Measurements from ENCODE around the gene CEACAM21.
A peak's percentile ranks its signal among the peaks of the same experiment; 100 is the strongest.

The CEACAM21 gene

DNA sequence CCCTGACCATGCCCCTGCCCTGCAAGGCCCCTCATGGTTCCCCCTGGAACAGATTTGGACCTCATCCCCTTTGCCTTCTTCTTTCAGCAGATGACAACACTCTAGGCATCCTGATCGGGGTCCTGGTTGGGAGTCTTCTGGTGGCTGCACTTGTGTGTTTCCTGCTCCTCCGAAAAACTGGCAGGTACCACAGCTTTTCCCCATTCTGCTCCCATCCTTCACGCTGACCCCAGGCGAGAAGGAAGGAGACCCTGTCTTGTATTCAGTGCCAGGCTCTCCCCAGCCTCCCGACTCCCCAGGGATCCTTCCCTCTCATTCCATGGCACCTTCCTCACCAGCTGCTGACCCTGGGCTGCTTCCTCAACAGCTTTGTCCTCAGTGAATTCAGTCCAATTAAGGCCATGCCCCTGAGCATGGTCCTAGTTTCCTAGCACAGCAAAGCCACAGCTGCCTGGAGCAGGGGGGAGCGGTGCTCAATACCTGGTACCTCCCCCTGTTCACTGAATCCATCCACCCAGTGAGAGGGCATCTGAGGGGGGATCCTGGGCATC, 8.4 kb downstream of the CEACAM21 start:
- no peak for DNase-seq (ENCODE audit: low read depth in 1 of 2, low spot score in 1 of 2)

DNA sequence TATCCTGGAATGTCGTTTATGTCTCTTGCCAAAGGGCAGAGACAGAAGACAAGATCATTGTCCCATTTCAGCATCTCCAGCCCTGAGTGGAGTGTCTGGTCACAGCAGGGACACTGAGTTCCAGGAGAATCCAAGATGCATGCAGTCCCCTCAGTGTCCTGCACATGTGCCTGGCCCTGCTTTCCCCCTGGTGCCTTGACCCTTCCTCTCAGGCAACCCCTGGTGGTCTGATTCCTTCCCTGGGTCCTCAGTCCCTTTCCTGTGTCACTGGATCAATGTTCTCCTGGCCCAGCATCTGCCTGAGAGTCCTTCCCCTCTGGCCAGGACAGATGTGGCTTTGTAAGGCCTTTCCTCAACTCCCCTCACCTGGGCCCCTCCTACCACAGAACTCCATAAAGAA, 9.0 kb downstream of the CEACAM21 start:
- no peak for DNase-seq (ENCODE audit: low read depth in 1 of 2, low spot score in 1 of 2)

DNA sequence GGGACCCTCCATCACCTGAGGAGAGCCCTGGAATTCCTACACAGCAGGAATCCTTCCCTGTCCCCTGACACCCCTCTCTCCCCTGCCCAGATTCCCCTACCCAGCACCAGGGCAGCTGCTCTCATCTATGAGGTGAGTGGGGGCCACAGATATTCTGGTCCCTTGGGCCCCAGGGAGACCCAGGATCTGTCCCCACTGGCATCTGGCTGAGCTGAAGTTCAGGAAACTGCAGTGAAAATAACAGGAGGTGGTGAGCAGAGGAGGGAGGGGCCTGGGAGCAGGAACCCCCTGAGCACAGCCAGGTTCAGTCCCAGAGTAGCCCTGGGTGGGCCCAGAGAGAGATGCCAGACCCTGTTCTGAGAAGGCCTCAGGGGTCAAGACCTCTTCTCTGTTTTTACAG, 10.1 kb downstream of the CEACAM21 start:
- no peak for DNase-seq (ENCODE audit: low read depth in 1 of 2, low spot score in 1 of 2)

DNA sequence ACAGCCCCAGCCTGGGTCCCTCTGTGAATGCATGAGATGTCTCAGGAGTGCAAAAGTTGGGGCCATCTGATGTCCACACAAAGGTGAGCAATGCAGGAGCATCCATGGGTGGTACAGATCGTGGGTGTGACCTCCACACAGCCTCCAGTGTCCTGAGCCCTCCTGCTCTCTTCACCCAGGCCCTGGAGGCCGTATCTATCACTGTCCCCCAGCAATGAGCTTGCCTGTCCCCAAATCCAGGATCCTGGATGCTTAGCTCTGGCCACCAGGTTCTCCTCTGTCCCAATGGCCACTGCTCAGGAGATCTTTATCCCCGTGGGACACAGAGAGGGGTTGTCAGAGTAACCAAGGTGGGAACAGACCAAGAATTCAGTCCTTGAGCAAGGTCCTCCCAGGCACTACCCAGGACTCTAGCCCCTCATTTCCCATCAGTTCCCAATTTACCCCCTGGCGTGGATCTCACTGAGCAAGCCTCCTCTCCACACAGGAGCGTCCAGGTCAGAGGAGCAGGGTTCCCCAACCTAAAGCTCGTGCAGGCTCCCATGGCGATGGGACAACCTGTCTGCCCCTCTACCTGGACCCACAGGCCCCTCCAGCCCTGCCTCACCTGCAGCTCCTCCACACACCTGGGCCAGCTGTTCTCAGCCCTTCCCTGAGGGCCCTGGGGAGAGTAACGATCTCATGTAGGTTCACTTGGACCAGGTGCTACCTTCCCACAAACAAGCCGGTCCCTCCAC, 11.3 kb downstream of the CEACAM21 start:
- DNase-seq (ENCODE audit: low read depth in 1 of 2, low spot score in 1 of 2): no peak

DNA sequence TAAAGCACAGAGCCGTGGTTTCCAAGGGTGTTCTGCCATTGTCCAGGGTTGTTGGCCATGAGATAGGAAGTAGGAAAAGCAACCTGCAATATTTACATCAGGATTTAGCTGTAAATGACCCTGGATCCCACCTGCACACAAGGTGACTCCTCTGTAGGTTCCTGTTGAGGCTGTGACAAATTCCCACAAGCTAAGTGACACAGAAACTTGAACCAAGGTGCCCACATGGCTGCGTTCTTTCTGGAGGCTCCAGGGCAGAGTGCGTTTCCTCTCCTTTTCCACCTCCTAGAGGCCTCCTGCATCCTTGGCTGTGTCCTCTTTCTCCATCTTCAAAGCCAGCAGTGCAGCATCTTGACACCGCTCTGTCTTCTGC, 11.9 kb downstream of the CEACAM21 start:
- DNase-seq (ENCODE audit: low read depth in 1 of 2, low spot score in 1 of 2): no peak

DNA sequence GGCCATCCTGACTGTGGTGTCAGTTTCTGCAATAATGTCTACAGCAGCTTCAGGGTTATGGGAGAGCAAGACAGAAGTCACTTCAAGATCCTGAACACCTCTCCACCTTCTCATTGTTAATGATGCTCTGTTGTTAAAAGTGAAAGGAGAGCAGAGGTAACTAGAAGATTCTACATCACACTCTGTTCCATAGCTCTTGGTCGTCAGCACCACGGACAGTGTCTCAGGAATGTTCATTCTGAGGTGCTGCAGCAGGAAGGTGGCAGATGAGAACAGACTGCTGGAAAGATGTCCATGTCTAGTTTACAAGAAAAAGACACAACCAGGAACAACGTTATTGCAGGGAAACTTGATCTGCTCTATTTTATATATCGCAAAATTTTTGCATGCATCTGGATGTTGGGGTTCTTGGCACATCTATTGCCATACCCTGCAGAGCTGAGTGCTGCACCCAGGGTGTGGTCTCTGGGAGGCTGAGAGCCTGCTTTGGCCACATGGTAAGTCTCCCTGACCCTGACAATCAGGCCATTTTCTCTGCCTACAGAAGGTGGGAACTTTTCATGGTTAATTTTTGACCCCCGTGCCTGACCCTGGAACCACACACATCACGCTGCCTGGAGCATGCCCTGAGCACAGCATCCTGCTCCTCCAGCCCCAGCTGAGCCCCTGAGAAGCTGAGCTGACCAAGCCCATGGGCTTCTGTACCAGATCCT, 12.7 kb downstream of the CEACAM21 start:
- no peak for DNase-seq (ENCODE audit: low read depth in 1 of 2, low spot score in 1 of 2)

DNA sequence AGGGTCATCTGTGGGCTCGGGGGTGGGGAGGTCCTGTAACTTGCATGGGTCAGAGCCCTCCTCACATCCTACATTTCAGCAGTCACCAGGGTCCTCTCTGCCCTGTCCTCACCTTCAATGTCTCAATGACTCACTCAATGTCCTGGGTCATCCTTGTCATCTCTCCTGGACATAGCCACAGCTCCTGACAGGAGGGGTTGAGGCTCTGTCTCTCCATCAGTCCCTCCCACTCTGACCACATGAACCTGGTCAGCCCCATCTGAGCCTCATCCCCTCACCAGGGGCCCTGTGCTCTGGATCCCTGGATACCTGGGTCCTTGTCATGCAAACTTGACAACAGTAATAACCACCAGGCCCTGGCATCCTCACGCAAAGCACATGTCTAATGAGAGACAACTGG, 13.4 kb downstream of the CEACAM21 start:
- DNase-seq (ENCODE audit: low read depth in 1 of 2, low spot score in 1 of 2): no peak

DNA sequence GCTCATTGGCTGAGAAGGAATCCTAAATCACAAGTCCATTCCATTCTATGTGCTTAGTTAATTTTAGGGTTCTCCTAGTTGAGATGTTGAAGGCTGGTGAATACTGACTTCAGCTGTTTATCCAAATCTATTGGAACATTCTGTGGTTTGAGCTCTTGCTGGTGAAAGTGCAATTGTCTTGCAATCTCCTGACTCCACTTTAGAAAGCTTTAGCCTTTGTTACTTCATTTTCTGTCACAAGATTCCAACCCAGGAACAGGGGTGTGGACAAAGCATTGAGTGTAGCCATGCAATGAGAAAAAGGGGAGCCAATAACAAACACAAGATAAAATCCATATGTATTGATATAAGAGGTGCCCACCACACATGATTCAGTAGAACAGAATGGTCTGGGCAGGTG, 15.0 kb downstream of the CEACAM21 start:
- DNase-seq (ENCODE audit: low read depth in 1 of 2, low spot score in 1 of 2): no peak

DNA sequence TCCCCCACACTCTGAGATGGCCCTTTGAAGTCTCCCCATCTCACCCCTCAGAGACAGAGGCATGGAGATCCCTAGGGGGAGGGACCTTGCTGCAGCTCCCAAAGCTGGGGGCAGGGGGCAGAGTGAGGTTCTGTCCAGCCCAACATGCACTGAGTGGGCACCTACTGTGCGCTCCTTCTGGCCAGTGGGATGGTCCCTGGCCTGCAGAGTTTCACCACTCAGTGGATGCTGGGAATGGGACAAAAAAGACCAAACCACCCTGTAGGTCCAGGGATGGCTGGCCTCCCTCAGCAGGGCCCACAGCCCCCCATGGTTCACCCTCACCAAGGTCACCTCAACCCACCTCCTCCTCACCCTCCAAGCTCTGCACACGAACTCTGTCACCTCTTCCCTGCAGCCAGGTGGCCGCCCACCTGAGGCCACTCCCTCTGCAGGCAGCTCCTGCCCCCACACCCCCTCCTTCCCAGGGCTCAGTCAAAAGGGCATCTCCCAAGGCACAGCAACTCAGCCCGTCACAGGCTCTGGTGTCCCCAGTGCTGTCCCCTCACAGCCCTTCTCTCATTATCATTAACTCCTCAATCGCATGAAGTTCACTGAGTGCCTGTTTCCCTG, 16.1 kb downstream of the CEACAM21 start:
- no peak for DNase-seq (ENCODE audit: low read depth in 1 of 2, low spot score in 1 of 2)

DNA sequence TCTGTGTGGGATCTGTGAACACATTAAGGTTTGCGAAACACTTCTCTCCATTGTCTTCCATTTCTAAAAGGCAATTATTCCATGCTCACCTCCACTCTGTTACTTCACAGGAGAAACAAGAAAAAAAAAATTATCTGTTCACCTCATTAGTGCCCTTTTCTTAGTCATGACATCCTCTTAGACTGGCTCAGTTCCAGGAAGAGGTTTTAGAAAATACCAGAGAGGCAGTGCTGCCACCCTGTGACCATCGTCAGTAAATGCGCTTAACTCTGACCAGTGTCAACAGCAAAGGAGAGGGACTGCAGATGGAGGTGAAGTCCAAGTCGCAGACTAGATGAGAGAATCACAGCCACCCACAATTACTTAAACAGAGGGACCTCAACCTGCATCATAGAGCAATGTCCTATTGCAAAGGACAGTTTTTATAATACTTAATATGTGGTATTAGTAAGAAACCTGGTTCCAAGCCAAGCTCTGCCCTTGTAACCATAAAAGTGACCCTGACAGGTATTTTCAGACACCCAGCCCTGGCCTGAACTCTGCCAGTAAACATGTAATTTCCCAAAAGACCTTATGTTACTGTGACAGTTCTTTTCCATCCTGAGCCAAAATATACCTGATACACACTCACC, 19.4 kb downstream of the CEACAM21 start:
- DNase-seq (ENCODE audit: low read depth in 1 of 2, low spot score in 1 of 2): peak; percentile 32 to 35

DNA sequence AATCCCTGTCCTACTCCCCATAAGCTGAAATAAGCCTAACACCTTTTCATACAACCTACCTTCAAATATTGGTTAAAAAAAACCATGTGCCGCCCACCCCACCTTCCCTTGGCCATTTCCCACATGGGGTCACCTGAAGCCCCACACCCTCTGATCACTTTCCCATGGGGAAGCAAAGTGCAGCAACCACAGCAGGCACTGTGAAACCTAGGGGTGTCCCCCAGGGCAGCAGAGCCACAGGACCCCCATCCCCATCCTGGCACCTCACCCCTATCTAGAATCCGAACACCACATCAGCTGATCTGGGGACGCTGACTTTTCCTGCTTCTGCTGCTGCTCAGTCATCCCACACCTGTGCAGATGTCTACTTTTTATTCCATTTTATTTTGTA, 19.9 kb downstream of the CEACAM21 start:
- DNase-seq (ENCODE audit: low read depth in 1 of 2, low spot score in 1 of 2): no peak

DNA sequence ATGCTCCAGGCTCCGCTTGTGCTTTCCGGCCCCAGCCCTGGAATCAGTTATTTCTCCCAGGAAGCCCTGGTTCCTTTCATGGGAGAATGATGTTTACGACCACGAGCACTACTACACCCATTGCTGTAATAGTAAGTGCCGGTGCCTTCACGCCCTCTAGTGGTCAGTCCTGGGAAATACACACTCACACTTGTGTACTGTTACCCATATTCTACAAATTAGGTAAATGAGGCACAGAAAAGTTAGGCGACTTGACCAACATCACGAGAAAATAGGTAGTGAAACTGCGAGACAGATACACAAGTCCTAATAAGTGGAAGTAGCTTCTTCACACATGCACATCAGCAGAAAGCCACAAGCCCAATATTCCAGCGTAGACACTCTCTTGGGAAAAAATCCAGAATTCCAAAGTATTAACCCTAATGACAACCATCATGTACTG, 21.7 kb downstream of the CEACAM21 start:
- DNase-seq (ENCODE audit: low read depth in 1 of 2, low spot score in 1 of 2): peak; percentile 38 to 49

DNA sequence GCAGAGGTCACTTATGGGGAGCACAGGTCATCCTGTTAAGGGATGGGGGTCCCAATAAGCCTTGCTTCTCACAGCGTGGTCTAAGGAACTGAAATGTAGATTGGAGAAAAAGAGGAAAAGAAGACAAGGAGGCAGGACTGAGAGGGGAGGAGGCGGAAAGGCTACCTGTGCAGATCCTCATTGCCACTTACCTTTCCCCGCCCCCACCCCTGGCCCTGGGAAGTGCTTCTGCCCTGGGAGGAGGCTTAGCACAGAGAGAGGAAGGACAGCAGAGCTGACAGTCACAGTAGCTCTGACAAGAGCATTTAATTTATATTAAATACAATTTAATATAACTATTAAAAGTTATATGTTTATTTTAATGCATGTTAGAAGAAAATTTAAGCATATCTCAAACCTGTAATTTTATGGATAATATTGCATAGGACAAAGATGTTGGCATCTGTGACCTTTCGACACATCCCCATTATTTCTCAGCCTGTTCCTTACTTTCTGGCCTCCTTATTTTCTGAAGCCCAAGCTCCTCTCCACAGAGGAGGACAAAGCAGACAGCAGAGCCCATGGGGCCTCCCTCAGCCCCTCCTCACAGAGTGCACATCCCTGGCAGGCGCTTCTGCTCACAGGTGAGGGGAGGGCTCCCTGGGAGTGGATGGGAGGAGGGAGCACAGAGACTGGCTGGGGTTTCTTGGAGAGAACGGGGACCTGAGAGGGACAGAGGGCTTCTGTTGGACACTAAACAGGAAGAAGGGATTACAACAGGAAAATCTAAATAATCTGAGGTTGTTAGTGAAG, 23.4 kb downstream of the CEACAM21 start:
- DNase-seq (ENCODE audit: low read depth in 1 of 2, low spot score in 1 of 2): no peak

DNA sequence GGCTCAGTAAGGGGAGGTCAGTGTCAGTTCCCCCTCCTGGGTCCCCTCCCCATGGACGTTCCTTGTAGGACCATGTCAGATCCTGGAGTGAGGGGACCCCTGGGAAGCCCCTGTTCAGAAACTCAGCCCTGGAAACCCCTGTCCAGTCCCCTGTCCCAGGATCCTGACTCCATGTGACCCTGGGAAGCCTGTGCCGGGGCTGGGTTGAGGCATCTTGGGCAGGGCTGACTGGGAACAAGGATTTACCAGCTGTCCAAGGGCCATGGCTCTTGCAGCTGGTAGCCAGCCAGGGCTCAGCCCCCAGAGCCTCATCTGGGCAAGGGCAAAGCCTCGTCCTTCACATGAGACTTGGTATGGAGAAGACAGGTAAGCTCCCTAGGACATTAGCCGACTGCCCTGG, 25.8 kb downstream of the CEACAM21 start:
- DNase-seq (ENCODE audit: low read depth in 1 of 2, low spot score in 1 of 2): no peak

DNA sequence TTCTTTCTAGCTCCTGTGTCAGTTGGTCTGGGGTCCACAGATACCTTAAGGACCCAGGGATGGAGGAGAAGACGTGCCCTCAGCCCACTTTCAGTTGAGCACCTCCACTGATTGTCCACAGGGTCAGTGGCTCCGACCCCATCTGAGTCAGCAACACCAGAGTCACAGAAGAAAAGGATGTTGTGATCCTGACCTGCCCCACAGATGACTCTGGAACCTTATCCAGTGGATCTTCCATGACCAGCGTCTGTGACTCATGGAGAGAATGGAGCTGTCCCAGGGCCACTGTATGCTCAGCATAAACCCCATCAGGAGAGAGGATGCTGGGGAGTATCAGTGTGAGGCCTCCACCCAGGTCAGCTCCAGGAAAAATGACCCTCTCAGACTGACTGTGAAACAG, 28.9 kb downstream of the CEACAM21 start:
- DNase-seq (ENCODE audit: low read depth in 1 of 2, low spot score in 1 of 2): no peak

DNA sequence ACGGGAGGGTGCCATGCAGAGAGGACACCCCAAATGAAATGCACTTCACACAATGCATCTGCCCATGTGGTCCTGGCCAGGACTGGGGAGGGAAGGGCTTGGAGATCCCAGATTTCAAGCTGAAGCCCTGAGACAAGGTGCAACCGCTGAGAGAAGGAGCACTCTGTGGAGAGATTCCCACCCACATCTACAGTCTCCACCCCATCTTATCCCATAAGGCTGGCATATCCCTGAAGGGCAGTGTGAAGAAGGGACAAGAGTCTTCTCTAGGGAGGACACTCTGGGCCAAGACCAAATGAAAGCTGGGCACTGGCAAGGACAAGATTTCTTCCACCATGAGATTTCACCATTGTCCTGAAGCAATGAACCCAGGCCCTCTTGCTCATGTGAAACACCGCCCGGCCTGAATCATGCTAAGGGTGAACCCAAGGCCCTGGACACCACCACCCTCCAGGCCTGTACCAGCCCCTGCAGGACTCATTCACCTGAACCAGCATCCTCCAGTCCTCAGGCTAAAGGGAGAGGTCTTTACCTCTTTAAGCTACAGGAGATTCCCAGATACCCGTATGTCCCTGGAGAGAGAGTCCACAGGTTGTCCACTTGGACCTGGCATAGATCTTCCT, 30.4 kb downstream of the CEACAM21 start:
- no peak for DNase-seq (ENCODE audit: low read depth in 1 of 2, low spot score in 1 of 2)

DNA sequence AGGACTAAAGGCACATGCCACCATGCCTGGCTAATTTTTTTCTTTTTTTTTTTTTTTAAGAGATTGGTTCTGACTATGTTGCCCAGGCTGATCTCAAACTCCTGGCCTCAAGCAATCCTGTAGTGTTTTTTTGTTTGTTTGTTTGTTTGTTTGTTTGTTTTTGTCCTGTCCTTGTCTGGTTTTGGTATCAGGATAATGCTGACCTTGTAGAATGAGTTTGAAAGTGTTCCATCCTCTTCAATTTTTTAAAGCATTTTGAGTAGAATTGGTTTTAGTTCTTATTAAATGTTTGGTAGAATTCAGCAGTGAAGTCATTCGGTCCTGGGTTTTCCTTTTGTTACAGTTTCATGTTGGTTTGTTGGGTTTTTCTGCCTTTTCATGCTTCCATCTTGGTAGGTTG, 31.7 kb downstream of the CEACAM21 start:
- DNase-seq (ENCODE audit: low read depth in 1 of 2, low spot score in 1 of 2): no peak

DNA sequence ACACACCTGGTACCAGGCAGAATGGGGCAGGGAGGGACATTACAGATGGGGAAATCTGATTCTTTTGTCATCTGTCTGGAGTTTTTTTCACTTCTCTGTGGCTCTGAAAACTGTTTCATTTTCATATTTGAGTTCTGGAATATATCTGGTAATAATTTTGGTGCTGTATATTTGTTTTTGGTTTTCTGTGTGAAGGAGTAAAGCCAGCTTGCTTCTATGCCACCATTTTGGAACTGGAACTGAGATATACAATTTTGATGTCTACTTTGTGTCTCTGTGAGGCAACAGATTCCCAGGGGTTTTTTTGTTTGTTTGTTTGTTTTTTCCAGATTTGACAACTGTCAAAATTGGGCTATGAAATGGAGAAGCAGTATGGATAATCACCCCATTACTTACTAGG, 34.8 kb downstream of the CEACAM21 start:
- no peak for DNase-seq (ENCODE audit: low read depth in 1 of 2, low spot score in 1 of 2)

DNA sequence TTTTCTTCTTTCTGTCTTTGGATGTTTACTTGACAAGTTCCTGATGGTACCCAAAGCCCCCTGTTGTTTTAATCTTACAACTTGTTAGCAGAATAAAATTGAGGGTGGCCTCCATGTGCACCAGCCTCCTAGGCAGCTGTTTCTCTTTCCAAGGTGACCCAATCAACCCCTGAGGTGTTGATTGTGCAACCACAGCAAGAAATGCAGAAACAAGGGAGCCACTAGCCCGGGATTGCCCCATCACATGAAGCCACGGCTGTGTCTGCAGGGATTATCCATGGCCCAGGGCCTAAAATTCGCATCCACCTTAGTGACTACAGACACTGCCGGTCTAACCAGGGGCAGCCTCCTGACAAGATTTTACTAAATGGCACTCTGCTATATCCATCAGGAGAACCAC, 36.5 kb downstream of the CEACAM21 start:
- no peak for DNase-seq (ENCODE audit: low read depth in 1 of 2, low spot score in 1 of 2)

DNA sequence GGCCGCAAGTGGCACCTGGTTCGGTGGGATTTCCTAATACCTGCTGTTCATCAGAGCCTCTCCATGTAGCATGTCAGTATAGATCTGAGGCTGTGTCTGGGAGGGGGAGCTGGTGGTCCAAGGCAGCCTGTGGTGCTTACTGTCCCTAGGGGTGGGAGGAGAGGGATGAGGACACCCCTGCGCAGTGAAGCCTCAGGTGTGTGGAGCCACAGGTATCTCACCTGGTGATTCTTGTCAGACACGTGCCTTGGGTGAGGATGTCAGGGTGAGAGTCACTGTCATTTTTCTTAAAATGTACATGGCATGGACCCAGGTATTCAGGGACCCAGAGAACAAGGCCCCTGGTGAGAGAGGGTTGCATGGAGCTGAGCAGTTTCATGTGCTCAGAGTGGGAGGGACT, 39.2 kb downstream of the CEACAM21 start:
- DNase-seq (ENCODE audit: low read depth in 1 of 2, low spot score in 1 of 2): no peak
